Measurements from ENCODE around the gene SPRN. TPM values are rescaled to one million over a fixed set of nuclear protein-coding genes. Genes with fewer than 3 reads are reported as not detected.
"Not testable (repeated sequence)": the region's sequence is repeated elsewhere in the genome, so short reads cannot be mapped to it uniquely, and the experiment has no call there.

SPRN gene
- total RNA-seq, 4 donors from 2014 or later: not detected

DNA sequence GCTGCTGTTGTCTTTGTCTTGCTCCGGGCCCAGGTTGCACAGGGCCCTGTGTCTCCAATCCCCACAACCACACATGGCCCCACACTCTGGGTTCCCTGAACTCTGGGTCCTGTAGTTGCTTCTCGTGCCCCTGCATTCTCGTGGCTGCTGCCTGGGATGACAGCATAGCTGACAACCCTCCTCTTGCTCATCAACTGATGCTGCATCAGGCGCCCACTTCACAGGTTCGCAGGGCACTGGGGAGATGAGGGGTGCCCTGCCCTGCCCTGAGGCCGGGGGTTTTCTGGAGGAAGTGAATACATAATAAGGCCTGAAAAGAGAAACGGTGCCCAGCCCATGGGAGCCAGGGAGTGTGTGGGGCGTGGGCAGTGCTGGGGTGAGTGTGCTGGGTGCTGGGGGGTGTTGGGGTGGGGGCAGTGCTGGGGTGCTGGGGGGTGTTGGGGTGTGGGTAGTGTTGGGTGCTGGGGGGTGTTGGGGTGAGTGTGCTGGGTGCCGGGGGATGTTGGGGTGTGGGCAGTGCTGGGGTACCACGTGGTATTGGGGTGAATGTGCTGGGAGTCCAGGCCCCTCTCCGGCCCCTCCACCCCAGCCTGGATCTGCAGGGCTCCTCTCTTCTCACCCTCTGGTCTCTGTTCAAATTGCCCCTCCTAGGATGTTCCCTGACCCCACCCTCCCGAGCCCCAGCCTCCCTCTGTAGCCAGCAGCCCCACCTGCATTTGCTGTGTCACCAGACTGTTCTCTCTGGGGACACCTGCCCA, 32.5 kb downstream of the SPRN start:
- Histone ChIP-seq H3K27me3 (no peaks in the 10 kb centered on the region), H3K36me3 (peaks cover 0 to 47% (median 0%) of the 10 kb centered on the region in 3 donors), H3K27ac (no peak overlapping the region), H3K9me3 (no peaks in the 10 kb centered on the region), H3K4me3 (no peak overlapping the region), H3K4me1 (peaks cover 4 to 34% (median 12%) of the 10 kb centered on the region in 3 donors)
- intact Hi-C loops (cut with DNase I): no loop called here
- WGBS, 2 donors: 63 to 73% methylated on average over 2 to 8 of the region's 12 CpGs
- DNase-seq: no peak
- TF ChIP-seq, protein P1, sequence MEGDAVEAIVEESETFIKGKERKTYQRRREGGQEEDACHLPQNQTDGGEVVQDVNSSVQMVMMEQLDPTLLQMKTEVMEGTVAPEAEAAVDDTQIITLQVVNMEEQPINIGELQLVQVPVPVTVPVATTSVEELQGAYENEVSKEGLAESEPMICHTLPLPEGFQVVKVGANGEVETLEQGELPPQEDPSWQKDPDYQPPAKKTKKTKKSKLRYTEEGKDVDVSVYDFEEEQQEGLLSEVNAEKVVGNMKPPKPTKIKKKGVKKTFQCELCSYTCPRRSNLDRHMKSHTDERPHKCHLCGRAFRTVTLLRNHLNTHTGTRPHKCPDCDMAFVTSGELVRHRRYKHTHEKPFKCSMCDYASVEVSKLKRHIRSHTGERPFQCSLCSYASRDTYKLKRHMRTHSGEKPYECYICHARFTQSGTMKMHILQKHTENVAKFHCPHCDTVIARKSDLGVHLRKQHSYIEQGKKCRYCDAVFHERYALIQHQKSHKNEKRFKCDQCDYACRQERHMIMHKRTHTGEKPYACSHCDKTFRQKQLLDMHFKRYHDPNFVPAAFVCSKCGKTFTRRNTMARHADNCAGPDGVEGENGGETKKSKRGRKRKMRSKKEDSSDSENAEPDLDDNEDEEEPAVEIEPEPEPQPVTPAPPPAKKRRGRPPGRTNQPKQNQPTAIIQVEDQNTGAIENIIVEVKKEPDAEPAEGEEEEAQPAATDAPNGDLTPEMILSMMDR (IDR thresholded peaks at IDR 0.05): no peak
- TF ChIP-seq POLR2A (IDR thresholded peaks at IDR 0.05): no peak

DNA sequence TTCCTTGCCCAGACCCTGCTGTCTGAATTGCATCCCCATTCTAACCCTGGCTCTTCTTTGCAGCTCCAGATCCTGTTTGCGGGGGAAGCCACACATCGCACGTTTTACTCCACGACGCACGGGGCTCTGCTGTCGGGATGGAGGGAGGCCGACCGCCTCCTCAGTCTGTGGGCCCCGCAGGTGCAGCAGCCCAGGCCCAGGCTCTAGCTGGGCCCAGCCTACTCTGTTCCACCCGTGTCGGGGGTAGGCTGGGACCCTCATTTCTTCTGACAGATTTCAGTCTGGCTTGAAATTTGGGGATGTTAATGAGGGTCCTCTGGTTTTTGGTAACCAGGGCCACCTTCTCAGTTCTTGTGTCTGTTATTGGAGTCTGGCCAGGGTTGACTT, 33.2 kb downstream of the SPRN start:
- Histone ChIP-seq H3K27ac (no peak overlapping the region), H3K36me3 (peaks cover 0 to 42% (median 0%) of the 10 kb centered on the region in 3 donors), H3K9me3 (no peaks in the 10 kb centered on the region), H3K4me3 (no peak overlapping the region), H3K27me3 (no peaks in the 10 kb centered on the region), H3K4me1 (peaks cover 4 to 33% (median 12%) of the 10 kb centered on the region in 3 donors)
- DNase-seq: no peak
- WGBS, 2 donors: 83 to 93% methylated on average over 8 to 12 of the region's 12 CpGs
- TF ChIP-seq, protein P1 (IDR thresholded peaks at IDR 0.05): no peak
- no peak for TF ChIP-seq POLR2A (IDR thresholded peaks at IDR 0.05)
- intact Hi-C loops (cut with DNase I): no loop called here

DNA sequence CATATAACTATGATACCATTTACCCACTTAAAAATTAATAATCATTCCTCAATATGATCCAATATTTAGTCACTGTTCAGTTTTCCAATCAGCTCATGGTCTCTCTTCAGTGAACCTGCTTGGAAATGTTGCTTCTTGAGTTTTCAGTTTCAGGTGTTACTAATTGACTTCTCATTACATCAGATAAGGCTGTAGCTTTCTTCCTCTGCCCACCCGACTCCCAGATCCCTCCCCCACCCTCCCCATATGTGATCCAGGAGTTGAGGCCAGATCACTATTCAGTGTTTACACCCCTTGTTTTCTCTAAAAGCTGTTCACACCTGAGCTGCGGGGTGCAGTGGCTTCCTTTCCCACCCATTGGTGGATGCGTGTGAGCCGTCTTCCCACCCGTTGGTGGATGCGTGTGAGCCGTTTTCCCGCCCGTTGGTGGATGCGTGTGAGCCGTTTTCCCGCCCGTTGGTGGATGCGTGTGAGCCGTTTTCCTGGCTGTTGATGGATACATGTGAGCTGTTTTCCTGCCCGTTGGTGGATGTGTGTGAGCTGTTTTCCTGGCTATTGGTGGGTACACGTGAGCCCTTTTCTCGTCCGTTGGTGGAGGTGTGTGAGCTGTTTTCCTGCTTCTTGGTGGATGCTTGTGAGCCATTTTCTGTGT, 33.7 kb downstream of the SPRN start:
- no peaks in the 10 kb centered on the region for H3K9me3 ChIP-seq
- no peak for DNase-seq
- H3K4me1 ChIP-seq: peaks cover 4 to 28% (median 12%) of the 10 kb centered on the region in 3 donors
- intact Hi-C loops (cut with DNase I): no loop called here
- H3K27ac ChIP-seq: peak overlapping the region in 2 of 4 donors; percentile 74 to 80
- no peak for TF ChIP-seq POLR2A (IDR thresholded peaks at IDR 0.05)
- H3K4me3 ChIP-seq: no peak overlapping the region
- WGBS, 2 donors: 82 to 85% methylated on average over 15 to 17 of the region's 19 CpGs
- H3K27me3 ChIP-seq: no peaks in the 10 kb centered on the region
- peaks cover 0 to 41% (median 0%) of the 10 kb centered on the region in 3 donors for H3K36me3 ChIP-seq

DNA sequence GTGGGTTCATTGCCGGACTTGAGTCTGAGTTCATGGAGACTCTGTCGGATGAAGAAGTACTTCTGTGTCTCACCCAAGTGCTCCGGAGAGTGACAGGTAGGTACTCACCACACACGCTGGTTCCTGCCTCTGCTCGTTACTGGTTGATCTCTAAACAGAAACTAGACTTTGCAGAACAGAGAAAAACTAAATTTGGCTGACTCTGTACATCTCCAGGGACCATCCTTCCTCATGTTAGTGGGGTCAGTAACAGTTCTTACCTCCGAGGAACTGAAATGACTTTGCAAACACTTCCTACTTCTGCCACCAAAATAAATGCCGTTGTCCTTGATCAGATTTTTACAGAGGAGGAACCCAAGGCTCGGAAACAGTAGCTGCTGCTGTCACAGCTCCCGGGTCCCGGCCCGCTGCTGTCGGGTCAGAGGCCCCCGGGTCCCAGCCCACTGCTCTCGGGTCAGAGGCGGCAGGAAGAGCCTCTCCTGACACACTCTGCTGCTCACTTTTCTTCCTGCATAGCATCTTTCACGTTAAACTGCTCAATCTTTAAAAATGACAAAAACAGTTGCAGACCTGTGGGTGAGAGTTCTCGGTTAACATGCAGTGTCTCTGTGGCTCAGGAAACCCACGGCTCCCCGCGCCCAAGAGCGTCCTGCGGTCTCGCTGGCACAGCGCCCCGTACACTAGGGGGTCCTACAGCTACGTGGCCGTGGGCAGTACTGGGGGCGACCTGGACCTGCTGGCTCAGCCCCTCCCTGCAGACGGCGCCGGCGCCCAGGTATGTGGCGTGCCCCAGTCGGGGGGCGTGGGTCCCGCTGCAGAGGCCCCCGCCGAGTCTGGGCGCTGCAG, 35.2 kb downstream of the SPRN start:
- Histone ChIP-seq H3K27ac (peak overlapping the region; percentile 18 to 80 (median 57)), H3K36me3 (peaks cover 0 to 51% (median 0%) of the 10 kb centered on the region in 3 donors), H3K4me3 (peak overlapping the region in 2 of 4 donors; percentile 22 to 37), H3K4me1 (peaks cover 0 to 14% (median 4%) of the 10 kb centered on the region in 3 donors), H3K9me3 (no peaks in the 10 kb centered on the region), H3K27me3 (no peaks in the 10 kb centered on the region)
- 61 to 78% methylated on average over 15 to 29 of the region's 39 CpGs for WGBS, 2 donors
- intact Hi-C loops (cut with DNase I): no loop called here
- TF ChIP-seq, protein P1 (IDR thresholded peaks at IDR 0.05): peak in 1 of 6 experiments; percentile 7
- no peak for TF ChIP-seq POLR2A (IDR thresholded peaks at IDR 0.05)
- no peak for DNase-seq

DNA sequence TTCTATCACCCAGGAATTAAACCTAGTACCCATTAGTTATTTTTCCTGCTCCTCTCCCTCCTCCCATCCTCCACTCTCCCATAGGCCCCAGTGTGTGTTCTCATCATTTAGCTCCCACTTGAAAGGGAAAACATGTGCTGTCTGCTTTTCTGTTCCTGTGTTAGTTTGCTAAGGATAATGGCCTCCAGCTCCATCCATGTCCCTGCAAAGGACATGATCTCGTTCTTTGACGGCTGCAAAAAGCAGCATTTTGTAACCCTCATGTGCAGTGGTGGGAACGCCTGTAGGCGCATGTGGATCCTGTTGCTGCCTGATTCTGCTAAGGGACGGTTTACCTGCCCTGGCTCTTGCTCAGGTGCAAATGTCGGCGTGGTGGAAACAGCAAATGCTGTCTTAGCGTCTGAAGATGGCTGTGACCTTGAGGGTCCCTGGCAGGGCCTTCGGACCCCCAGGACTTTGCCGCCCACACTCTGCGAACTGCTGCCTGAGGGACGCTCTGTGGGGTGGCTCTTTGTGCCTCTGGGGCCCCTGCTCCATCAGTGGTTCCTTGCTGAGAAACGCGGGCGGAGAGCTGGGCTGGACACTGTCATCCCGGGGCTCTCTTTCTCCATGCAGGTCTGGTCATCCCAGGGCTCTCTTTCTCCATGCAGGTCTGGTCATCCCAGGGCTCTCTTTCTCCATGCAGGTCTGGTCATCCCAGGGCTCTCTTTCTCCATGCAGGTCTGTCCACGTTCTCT, 36.0 kb downstream of the SPRN start:
- intact Hi-C loops (cut with DNase I): no loop called here
- H3K9me3 ChIP-seq: no peaks in the 10 kb centered on the region
- H3K27ac ChIP-seq: peak overlapping the region in 2 of 4 donors; percentile 74 to 80
- no peak for TF ChIP-seq POLR2A (IDR thresholded peaks at IDR 0.05)
- TF ChIP-seq, protein P1 (IDR thresholded peaks at IDR 0.05): no peak
- no peak for DNase-seq
- H3K36me3 ChIP-seq: peaks cover 0 to 59% (median 0%) of the 10 kb centered on the region in 3 donors
- H3K27me3 ChIP-seq: no peaks in the 10 kb centered on the region
- WGBS, 2 donors: 68 to 75% methylated on average over 8 to 11 of the region's 17 CpGs
- peaks cover 0 to 11% (median 1%) of the 10 kb centered on the region in 3 donors for H3K4me1 ChIP-seq
- peak overlapping the region in 1 of 4 donors; percentile 37 for H3K4me3 ChIP-seq

DNA sequence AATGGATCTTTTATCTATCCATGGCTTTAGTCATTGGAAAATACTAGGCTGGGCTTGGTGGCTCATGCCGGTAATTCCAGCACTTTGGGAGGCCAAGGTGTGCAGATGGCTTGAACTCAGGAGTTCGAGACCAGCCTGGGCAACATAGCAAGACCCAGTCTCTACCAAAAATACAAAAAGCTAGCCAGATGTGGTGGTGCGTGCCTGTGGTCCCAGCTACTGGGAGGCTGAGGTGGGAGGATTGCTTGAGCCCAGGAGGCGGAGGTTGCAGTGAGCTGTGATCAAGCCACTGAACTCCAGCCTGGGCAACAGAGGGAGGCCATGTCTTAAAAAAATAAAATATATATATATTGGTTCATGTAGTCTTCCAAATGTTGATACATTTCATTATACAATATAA, 37.5 kb downstream of the SPRN start:
- H3K4me1 ChIP-seq; DNase-seq; intact Hi-C loops (cut with DNase I); H3K4me3 ChIP-seq; H3K9me3 ChIP-seq; H3K27ac ChIP-seq; H3K27me3 ChIP-seq: not testable (repeated sequence)
- peaks cover 0 to 73% (median 0%) of the 10 kb centered on the region in 3 donors for H3K36me3 ChIP-seq
- WGBS, 2 donors: 90 to 100% methylated on average over 4 of the region's 4 CpGs
